GM04504 (cell line): ENCODE measurements around the gene GAN.

ENCODE experiments used
- DNase-seq: peaks from one replicate; pipeline ENCODE4 v3.0.0-alpha.2; 2012; ENCODE audit warnings: low read depth

GAN gene

GRCh38 chr16:81314603-81315270 lies at the start of gene GAN:
Gene GAN, plus strand, starts transcription at chr16:81314962. Its CDS starts 152 bp downstream, at chr16:81315114.
- peak; percentile 88 for DNase-seq

- DNase-seq, result no peak
Observed at GRCh38 chr16:81265052-81265451, 49.7 kb upstream of the GAN start.

- peak; percentile 40 for DNase-seq
Observed at GRCh38 chr16:81265658-81266451, 48.9 kb upstream of the GAN start.

GRCh38 chr16:81266680-81267095 lies 48.1 kb upstream of the GAN start:
- DNase-seq, result no peak

GRCh38 chr16:81268509-81268908 lies 46.3 kb upstream of the GAN start:
- no peak for DNase-seq

GRCh38 chr16:81273223-81273950 lies 41.4 kb upstream of the GAN start:
- DNase-seq, result no peak

- DNase-seq, result no peak
Observed at GRCh38 chr16:81275064-81275532, 39.7 kb upstream of the GAN start.

- DNase-seq, result no peak
Observed at GRCh38 chr16:81275795-81276194, 39.0 kb upstream of the GAN start.

- no peak for DNase-seq
Observed at GRCh38 chr16:81276323-81276722, 38.4 kb upstream of the GAN start.

- no peak for DNase-seq
Observed at GRCh38 chr16:81277541-81278080, 37.2 kb upstream of the GAN start.

- DNase-seq, result no peak
Observed at GRCh38 chr16:81278526-81278925, 36.2 kb upstream of the GAN start.

- no peak for DNase-seq
Observed at GRCh38 chr16:81279392-81279791, 35.4 kb upstream of the GAN start.

- DNase-seq, result no peak
Observed at GRCh38 chr16:81280393-81280792, 34.4 kb upstream of the GAN start.

GRCh38 chr16:81283044-81283443 lies 31.7 kb upstream of the GAN start:
- no peak for DNase-seq

GRCh38 chr16:81284995-81285600 lies 29.7 kb upstream of the GAN start:
- no peak for DNase-seq

- no peak for DNase-seq
Observed at GRCh38 chr16:81286190-81286589, 28.6 kb upstream of the GAN start.

- no peak for DNase-seq
Observed at GRCh38 chr16:81291117-81291516, 23.6 kb upstream of the GAN start.

GRCh38 chr16:81292936-81293335 lies 21.8 kb upstream of the GAN start:
- no peak for DNase-seq

- DNase-seq, result no peak
Observed at GRCh38 chr16:81293909-81294802, 20.6 kb upstream of the GAN start.

GRCh38 chr16:81296631-81297030 lies 18.1 kb upstream of the GAN start:
- no peak for DNase-seq

GRCh38 chr16:81307770-81308169 lies 7.0 kb upstream of the GAN start:
- DNase-seq, result no peak
